IPS DF 4.7 (cell line): Measurements from ENCODE around the gene EXOC3.
"Not testable (repeated sequence)": the region's sequence is repeated elsewhere in the genome, so short reads cannot be mapped to it uniquely, and the experiment has no call there.

Experiments
- DNase-seq: peaks from one replicate; pipeline ENCODE4 v3.0.0-alpha.2; 2013; ENCODE audit warnings: low spot score; ENCODE audit errors: extremely low read depth

Gene EXOC3

GRCh38 chr5:442335-443238 lies at the start of gene EXOC3:
Gene EXOC3, plus strand, starts transcription at chr5:443176. Its CDS starts 3,030 bp downstream, at chr5:446206.
- no peak for DNase-seq

- DNase-seq, result no peak
Measured at GRCh38 chr5:393846-394275, 49.1 kb upstream of the EXOC3 start.

DNA sequence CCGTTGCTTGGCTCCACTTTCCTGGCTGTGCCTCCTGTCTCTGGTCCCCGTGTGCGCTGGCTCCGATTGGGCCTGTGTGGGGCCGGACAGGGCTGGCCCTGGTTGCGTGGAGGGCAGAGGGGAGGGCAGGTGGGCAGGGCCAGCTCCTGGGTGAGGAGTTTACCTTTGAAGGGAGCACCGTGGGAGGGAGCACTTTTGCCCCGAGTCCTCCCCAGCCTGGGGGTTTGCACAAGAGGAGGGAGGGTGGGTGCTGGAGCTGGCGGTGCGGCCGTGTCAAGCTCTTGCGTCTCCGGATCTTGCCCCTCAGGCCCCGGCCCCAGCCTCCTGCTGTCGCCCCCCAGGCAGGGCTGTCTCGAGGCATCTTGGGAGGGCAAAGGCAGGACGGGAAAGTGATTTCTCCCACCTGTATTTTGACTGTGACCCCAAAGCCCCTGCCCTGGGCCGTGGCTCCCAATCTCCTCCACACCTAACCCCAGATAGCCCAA lies 48.3 kb upstream of the EXOC3 start:
- no peak for DNase-seq

GRCh38 chr5:395156-395920 lies 47.6 kb upstream of the EXOC3 start:
- no peak for DNase-seq

GRCh38 chr5:395921-396530 lies 47.0 kb upstream of the EXOC3 start:
- DNase-seq, result no peak

GRCh38 chr5:396531-396961 lies 46.4 kb upstream of the EXOC3 start:
- DNase-seq, result no peak

DNA sequence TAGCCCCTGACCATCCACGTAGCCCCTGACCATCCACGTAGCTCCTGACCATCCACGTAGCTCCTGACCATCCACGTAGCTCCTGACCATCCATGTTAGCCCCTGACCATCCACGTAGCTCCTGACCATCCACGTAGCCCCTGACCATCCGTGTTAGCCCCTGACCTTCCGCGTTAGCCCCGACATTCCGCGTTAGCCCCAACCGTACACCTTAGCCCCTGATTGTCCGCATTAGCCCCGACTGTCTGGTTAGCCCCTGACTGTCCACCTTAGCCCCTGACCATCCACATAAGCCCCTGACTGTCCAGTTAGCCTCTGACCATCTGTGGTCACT lies 44.9 kb upstream of the EXOC3 start:
- not testable (repeated sequence) for DNase-seq

DNA sequence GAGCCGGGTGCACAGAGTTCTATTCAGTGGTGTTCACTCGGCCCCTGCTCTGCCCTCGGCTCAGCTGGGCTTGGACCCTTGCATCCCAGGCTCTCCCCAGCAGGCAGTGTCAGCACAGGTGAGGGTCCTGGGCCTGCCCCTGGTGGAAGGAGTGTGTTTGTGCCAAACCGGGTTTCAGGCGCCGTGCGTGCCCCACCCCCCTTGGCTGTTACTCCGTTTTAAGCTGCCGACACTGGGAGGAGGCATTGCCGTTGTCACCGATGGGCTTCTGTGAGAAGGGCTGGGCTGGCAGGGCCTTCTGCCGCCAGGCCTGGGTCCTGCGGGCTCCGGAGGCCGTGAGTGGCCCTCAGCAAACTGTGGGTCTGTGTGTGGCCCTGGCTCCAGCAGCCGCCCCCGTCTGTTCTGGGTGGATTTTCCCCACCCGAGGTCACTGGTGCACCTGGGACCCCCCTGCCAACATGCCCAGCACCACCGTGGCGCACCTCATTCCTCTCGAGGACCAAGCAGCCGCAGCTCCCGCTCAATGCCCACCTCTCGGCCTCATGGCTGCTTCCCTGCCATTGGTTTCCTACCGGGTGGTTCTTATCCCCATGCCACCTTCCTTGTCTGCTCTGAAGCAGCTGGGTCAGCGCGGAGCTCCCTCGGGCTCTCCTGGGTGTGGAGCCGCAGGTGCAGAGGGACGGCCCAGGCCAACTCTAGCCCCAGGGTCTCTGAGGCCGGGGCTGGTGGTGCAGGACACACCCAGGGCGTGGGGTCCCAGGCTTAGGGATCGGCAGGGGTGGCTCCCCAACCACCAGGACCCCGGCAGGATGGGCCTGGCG lies 44.3 kb upstream of the EXOC3 start:
- no peak for DNase-seq

DNA sequence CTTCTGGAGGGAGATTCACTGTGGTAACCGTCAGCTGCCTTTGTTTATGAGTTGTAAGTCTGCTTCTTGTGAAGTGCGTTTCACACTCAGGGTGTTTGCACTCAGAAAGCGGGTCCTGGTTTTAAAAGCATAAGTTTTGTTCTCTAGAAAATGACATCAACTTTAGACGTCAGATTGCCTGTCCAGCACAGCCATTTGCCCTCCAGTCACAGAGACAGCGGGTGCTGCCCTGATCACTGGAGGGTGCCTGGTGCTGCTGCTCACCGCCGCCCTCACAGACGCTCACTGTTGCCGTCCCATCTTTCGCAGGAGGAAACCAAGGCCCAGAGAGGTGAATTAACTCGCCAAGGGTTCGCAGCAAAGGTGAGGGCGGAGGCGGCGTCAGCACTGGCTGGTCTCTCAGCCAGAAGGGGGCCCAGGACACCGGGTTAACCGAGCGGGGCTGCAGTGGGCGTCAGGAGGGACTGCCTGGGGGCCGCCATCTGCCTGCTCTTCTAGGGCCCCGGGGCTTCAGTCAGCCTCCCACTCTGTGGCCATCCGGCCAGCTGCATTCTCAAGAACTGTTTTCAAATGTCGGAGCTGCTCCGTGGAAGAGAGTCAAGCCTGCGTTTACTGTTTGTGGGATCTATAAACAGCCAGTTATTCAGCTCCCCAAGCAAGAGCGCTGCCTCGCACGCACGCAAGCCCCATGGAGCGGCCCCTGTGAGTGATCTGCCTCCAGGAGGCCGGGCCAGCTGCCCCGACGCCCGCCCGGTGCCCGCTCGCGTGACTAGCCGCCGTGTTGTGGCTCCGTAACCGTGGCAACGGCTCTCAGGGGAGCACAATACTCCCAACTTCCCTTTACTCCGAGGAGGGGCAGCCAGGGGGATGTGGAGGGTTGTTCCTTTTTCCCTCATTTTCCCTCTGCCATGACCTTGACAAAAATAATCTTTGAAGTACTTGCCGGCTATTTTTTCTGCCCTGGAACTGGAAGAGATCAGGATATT lies 43.4 kb upstream of the EXOC3 start:
- no peak for DNase-seq

GRCh38 chr5:400282-401145 lies 42.5 kb upstream of the EXOC3 start:
- DNase-seq, result no peak

GRCh38 chr5:401146-402034 lies 41.6 kb upstream of the EXOC3 start:
- no peak for DNase-seq

- DNase-seq, result not testable (repeated sequence)
Measured at GRCh38 chr5:402219-402614, 40.8 kb upstream of the EXOC3 start.

DNA sequence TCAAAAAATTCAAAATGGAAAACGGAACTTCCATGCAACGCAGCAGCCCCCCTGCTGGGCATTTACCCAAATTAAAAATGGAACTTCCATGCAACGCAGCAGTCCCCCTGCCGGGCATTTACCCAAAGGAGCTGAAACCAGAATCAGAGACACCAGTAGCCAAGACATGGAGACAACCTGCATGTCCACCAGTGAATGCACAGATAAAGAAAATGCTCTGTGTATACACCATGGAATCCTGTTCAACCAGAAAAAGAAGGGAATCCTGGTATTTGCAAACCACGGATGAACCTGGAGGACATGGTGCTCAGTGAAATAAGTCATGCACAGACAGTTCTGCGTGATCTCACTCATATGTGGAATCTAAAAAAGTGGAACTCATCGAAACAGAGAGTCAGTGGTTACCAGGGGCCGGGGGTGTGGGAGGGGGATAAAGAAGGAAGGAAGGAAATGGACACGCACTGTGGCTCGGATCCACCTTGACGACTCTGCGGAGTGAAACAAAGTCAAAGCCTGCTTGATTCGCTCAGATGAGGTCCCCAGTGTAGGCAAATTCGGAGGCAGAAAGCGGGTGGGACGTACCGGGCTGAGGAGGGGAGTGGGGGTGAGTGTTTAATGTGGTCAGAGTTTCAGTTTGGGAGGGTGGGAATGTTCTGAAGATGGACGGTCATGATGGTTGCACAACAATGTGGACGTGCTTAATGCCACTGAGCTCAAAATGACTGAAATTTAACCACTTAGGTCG lies 40.2 kb upstream of the EXOC3 start:
- DNase-seq, result no peak

GRCh38 chr5:403995-404394 lies 39.0 kb upstream of the EXOC3 start:
- no peak for DNase-seq

- DNase-seq, result no peak
Measured at GRCh38 chr5:404666-405241, 38.2 kb upstream of the EXOC3 start.

DNA sequence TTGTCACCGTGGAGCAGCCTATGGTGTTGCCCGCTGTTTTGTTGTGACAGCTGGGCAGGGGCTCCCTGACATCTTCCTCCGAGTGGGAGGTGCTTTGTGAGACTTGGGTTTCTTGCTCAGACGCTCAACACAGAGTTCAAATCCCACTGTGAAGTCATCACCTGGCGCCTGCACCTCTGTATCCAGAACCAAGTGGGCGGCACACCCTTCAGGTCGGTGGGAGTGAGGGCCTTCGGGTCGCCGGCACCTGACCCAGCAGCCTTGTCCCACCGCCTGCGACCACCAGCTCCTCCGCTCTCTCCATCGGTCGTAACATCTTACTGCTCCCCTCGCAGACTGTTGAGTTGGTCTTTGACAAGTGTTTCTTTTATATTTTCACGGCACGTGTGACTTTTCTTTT lies 37.6 kb upstream of the EXOC3 start:
- DNase-seq, result no peak

- DNase-seq, result no peak
Measured at GRCh38 chr5:406041-406440, 36.9 kb upstream of the EXOC3 start.
